HG03025 (cell line): Measurements from ENCODE around the gene MED16.

Experiments used
- ATAC-seq: cut with Tn5 transposase; IDR thresholded peaks from one replicate; pipeline ENCODE4 v1.9.1; 2021; ENCODE audit warnings: mild to moderate bottlenecking, moderate library complexity; ENCODE audit not compliant: unreplicated experiment, low FRiP score

The MED16 gene, protein sequence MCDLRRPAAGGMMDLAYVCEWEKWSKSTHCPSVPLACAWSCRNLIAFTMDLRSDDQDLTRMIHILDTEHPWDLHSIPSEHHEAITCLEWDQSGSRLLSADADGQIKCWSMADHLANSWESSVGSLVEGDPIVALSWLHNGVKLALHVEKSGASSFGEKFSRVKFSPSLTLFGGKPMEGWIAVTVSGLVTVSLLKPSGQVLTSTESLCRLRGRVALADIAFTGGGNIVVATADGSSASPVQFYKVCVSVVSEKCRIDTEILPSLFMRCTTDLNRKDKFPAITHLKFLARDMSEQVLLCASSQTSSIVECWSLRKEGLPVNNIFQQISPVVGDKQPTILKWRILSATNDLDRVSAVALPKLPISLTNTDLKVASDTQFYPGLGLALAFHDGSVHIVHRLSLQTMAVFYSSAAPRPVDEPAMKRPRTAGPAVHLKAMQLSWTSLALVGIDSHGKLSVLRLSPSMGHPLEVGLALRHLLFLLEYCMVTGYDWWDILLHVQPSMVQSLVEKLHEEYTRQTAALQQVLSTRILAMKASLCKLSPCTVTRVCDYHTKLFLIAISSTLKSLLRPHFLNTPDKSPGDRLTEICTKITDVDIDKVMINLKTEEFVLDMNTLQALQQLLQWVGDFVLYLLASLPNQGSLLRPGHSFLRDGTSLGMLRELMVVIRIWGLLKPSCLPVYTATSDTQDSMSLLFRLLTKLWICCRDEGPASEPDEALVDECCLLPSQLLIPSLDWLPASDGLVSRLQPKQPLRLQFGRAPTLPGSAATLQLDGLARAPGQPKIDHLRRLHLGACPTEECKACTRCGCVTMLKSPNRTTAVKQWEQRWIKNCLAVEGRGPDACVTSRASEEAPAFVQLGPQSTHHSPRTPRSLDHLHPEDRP

DNA sequence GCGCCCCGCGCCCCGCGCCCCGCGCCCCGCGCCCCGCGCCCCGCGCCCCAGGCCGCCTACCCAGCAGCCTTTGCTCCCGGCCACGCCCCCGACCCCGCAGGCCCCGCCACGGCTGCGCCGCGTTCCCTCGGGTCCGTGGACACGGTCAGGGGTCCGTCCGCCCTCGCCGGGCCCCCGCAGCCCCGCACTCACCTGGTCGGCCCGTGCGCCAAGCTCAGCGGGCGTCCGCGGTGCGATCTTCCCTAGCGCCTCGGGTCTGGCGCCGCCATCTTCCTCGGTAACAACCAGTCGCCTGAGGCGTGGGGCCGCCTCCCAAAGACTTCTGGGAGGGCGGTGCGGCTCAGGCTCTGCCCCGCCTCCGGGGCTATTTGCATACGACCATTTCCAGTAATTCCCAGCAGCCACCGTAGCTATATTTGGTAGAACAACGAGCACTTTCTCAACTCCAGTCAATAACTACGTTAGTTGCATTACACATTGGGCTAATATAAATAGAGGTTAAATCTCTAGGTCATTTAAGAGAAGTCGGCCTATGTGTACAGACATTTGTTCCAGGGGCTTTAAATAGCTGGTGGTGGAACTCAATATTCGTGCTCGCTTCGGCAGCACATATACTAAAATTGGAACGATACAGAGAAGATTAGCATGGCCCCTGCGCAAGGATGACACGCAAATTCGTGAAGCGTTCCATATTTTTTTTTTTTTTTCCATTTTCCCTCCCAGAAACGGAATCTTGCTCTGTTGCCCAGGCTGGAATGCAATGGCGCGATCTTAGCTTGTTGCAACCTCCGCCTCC, at the start of gene MED16, which contains the start of gene RNU6-9:
Gene MED16 (minus strand): TSS at position 294 of the 796 bp plus-strand sequence. CDS start 2,056 bp downstream, outside the sequence.
Gene RNU6-9 (plus strand): TSS at position 591 of the 796 bp plus-strand sequence.
- ATAC-seq = peak; percentile 70

DNA sequence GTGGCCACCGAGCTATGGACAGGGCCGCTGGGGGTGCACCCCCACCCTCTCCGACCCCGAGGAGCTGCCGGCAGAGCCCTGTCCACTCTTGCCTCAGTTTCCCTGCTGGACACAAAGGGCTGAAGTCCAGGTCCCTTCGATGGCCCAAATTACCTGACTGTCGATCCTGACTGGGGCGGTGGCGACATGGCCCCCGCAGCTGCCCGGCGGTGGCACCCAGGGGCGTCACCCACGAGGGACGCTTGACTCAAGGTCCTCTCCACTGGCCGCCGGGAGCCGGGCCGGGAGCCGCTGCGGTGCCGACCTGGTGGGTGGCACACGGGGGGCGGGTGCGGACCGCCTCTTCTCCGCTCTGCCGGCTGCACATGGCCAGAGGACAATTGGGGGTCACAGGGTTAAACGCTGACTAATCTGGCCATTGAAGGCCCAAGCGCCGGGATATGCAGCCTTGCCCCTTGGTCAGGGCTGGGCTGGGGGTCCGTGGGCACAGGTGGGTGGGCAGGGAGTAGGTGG, 49.2 kb upstream of the MED16 start:
- no peak for ATAC-seq

GRCh38 chr19:941292-942132, 48.5 kb upstream of the MED16 start:
- no peak for ATAC-seq

- ATAC-seq = no peak
These were observed 47.8 kb upstream of the MED16 start for GRCh38 chr19:940591-941291.

DNA sequence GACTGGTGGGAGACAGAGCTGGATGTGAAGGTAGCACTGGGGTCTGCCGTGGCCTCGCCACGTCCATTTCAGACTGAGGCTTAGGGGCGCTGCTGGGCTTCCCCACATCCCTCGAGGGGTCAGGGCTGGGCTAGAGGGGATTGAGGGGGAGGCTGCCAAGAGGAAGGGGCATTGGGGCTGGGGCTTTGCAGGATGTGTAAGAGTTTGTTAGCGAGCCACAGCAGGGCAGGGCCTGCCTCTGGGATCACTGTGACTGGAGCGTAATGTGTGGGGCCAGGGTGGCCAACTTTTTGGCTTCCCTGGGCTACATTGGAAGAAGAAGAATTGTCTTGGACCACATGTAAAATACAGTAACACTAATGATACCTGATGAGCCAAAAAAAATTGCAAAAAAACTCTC, 46.9 kb upstream of the MED16 start:
- no peak for ATAC-seq

GRCh38 chr19:939439-939838, 46.5 kb upstream of the MED16 start:
- ATAC-seq = no peak

- ATAC-seq = no peak
These were observed 45.4 kb upstream of the MED16 start for GRCh38 chr19:938233-938923.

DNA sequence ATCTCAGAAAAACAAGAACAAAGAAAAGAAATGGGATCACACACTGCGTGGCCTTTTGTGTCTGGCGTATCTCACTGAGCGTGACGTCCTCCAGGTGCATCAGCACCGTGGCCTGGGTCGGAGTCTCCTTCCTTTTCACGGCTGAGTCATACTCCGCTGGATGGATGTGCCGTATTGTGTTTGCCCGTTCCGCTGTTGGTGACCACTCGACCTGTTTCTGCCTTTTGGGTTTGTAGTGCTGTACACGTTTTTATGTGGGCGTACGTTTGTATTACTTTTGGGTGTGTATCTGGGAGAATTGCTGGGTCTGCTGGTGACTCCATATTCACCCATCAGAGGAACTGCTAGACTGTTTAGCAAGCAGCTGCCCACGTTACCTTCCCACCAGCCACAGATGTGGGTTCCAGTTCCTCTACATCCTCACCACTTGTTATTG, 44.3 kb upstream of the MED16 start:
- no peak for ATAC-seq

- ATAC-seq = no peak
These were observed 43.2 kb upstream of the MED16 start for GRCh38 chr19:936175-936546.

- no peak for ATAC-seq
These were observed 42.0 kb upstream of the MED16 start for GRCh38 chr19:934865-935479.

DNA sequence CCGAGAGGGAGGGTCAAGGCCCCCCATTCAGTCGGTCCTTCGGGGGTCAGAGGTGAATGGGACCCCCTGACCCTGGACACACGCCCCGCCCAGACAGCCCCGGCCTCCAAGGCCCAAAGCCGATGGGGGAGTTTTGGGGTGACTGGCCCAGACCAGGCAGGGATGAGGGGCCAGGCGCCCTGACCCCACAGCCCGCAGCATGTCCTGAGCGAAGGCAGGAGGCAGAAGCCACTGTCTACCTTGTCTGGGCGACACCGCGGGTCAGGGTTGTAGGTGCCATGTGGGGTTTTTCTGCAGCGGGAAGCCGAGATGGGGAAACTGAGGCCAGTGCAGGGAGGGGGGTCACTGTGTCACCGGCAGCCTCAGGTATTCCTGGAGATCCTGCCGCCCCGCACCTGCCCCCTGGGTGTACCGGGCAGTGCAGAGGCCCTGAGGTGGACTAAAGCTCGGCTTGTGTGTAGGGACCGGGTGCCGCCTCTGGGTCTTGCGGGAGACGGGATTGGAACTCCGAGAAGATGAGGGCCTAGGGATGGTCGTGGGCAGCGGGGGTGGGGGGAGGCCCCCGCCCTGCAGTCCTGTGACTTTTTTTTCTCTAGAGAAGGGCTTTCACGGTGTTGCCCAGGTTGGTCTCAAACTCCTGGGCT, 41.3 kb upstream of the MED16 start:
- no peak for ATAC-seq

GRCh38 chr19:933553-933882, 40.5 kb upstream of the MED16 start:
- ATAC-seq = no peak

DNA sequence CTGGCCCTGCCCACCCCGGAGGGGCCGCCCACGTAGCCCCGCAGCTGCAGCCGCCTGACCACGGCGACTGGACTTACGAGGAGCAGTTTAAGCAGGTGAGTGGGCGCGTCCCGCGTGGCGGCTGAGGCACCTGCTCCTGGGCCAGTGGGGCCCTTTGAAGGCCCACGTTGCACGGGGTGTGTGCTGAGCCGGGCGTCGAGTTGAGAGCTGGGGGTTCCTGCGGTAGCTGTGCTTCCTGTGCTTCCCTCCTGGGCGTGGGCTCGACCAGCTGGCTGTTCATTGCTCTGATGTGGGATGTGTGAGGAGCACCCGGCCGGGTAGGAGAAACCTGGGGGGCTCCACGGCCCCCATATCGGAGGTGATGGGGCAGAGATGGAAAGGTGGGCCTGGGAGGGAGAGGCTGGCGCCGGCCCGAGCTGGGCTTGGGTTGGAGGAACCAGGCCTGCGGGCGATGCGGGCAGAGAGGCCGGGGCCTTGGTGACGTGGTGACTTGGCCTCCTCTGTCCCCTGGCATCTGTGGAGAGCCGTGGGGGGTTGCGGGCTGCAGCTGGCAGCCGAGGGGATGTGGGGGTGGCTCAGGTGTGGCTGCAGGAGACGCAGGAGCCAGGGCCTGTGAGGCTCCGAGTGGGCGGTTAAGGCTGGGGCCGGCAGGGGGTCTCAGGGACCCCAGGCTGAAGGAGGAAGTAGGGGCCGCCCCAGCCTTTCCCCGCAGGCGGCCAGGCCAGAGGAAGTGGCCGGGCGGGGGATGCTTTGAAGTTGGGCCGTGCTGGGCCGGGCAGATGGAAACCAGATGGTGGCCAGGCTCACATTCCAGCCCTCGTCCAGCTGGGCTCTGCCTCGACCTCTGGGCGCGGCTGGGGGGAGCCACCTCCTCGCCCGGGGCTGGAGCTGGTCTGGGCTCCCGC, 39.9 kb upstream of the MED16 start:
- ATAC-seq = no peak

DNA sequence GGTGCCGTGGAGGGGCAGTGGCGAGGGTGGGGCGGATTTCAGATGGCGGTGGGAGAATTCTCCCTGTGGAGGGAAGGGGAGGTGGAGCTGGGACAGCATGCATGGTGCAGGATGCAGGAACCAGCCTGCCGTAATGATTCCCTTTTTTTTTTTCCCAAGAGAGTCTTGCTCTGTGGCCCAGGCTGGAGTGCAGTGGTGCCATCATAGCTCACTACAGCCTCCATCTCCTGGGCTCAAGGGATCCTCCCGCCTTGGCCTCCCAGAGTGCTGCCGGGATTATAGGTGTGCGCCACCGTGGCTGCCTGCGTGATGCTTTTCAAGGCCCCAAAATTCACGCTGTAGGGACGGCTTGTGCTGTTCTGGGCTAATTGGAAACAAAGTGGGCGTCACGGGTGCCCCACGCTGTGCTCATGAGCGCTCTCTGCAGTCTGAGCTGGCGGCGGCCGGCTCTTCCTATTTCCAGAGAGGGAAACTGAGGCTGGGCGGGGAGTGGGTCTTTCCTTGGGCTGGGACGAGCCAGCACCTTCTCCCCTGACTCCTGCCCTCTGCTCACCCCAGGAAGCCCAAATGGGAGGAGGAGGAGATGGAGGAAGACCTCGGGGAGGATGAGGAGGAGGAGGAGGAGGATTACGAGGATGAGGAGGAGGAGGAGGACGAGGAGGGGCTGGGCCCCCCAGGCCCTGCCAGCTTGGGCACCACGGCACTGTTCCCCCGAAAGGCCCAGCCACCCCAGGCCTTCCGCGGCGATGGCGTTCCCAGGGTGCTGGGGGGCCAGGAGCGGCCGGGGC, 39.1 kb upstream of the MED16 start:
- ATAC-seq = no peak

- no peak for ATAC-seq
These were observed 36.9 kb upstream of the MED16 start for GRCh38 chr19:929891-930258.
